Upper lobe of right lung (tissue), 1 donor: ENCODE data around the gene UXS1. TPM values are rescaled to one million over a fixed set of nuclear protein-coding genes. Genes with fewer than 3 reads are reported as not detected.

Source experiments
- ATAC-seq: fragments of 200-7000 bp; cut with Tn5 transposase; one replicate; pipeline ENCODE4 v1.9.1; 2020; ENCODE audit warnings: mild to moderate bottlenecking, moderate library complexity
- DNase-seq: peaks from one replicate; pipeline ENCODE4 v3.0.0-alpha.2; 2020
- H3K27ac ChIP-seq: fragments of 200-600 bp; one replicate; pipeline ENCODE4 v1.8.0; 2022
- H3K27me3 ChIP-seq: fragments of 200-600 bp; one replicate; pipeline ENCODE4 v1.8.0; 2022; ENCODE audit warnings: mild to moderate bottlenecking
- H3K36me3 ChIP-seq: fragments of 200-600 bp; one replicate; pipeline ENCODE4 v1.8.0; 2022
- H3K4me1 ChIP-seq: fragments of 200-600 bp; one replicate; pipeline ENCODE4 v1.8.0; 2022
- H3K4me3 ChIP-seq: fragments of 200-600 bp; one replicate; pipeline ENCODE4 v1.8.0; 2022; ENCODE audit warnings: mild to moderate bottlenecking
- H3K9me3 ChIP-seq: fragments of 200-600 bp; one replicate; pipeline ENCODE4 v1.8.0; 2022
- CTCF ChIP-seq: fragments of 200-600 bp; IDR thresholded peaks from one replicate; pipeline ENCODE4 v1.8.0; 2022; ENCODE audit warnings: antibody characterized with exemption
- intact Hi-C: fragments of 100-400 bp; cut with DNase I; formaldehyde crosslinking; loops from one replicate; pipeline ENCODE4 v1.11.0; 2022
- total RNA-seq: library from RNA; stranded (reverse); fragmentation: NEBNext Ultra II Directional; extraction: Animal tissue kit (Norgen Biotek cat#: 25700); gene quantifications from one replicate; pipeline ENCODE4 v1.2.1, GENCODE V29; 2021
- donor health status: DM: no; HTN: yes; CAD: no; lungs with severe emphysema.

Gene UXS1
- total RNA-seq, 1 donor from 2014 or later = 64.8 TPM

DNA sequence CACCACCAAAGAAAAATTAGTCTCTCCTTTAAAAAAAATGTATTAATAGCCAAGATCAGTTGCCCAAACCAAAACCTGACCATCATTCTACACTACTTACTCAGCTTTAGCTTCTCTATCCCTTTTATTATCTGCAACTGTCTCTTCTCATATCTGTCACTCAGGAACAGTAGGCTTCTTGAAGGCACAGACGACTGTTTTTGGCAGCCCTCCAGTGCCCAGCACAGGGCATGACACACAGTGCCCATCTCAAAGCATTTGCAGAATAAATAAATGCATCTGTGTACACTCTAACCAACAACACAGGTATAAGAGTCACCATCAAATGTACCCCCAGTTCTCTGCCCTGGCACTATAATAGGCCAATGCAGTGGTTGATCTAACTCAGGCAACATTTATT lies 117.2 kb downstream of the UXS1 start:
- DNase-seq = no peak
- H3K4me3 ChIP-seq = no peak overlapping the region
- H3K36me3 ChIP-seq = no peaks in the 10 kb centered on the region
- no peaks in the 10 kb centered on the region for H3K9me3 ChIP-seq
- ATAC-seq = no peak
- no peak for TF ChIP-seq CTCF
- H3K4me1 ChIP-seq = no peaks in the 10 kb centered on the region
- H3K27me3 ChIP-seq = no peaks in the 10 kb centered on the region
- intact Hi-C loops = no loop called here
- no peak overlapping the region for H3K27ac ChIP-seq

GRCh38 chr2:106075048-106075447 lies 119.1 kb downstream of the UXS1 start:
- no peaks in the 10 kb centered on the region for H3K9me3 ChIP-seq
- no peak for TF ChIP-seq CTCF
- H3K27me3 ChIP-seq = no peaks in the 10 kb centered on the region
- no peaks in the 10 kb centered on the region for H3K36me3 ChIP-seq
- no peak for DNase-seq
- H3K27ac ChIP-seq = no peak overlapping the region
- intact Hi-C loops = no loop called here
- no peak for ATAC-seq
- no peak overlapping the region for H3K4me3 ChIP-seq
- H3K4me1 ChIP-seq = no peaks in the 10 kb centered on the region

GRCh38 chr2:106073678-106074406 lies 120.3 kb downstream of the UXS1 start:
- ATAC-seq (no peak), DNase-seq (no peak)
- intact Hi-C loops = no loop called here

GRCh38 chr2:106070181-106070580 lies 123.9 kb downstream of the UXS1 start:
- intact Hi-C loops = no loop called here
- Histone ChIP-seq H3K27ac (no peak overlapping the region), H3K4me3 (no peak overlapping the region), H3K4me1 (peaks cover 2% of the 10 kb centered on the region), H3K36me3 (no peaks in the 10 kb centered on the region), H3K27me3 (peaks cover 10% of the 10 kb centered on the region), H3K9me3 (no peaks in the 10 kb centered on the region)
- TF ChIP-seq CTCF = no peak
- ATAC-seq (no peak), DNase-seq (no peak)

More at GRCh38 chr2:106073678-106074406, 120.3 kb downstream of the UXS1 start:
- no peaks in the 10 kb centered on the region for H3K27me3 ChIP-seq
- H3K36me3 ChIP-seq = no peaks in the 10 kb centered on the region
- no peak overlapping the region for H3K4me3 ChIP-seq
- H3K4me1 ChIP-seq = no peaks in the 10 kb centered on the region
- no peak overlapping the region for H3K27ac ChIP-seq
- TF ChIP-seq CTCF = no peak
- H3K9me3 ChIP-seq = no peaks in the 10 kb centered on the region

DNA sequence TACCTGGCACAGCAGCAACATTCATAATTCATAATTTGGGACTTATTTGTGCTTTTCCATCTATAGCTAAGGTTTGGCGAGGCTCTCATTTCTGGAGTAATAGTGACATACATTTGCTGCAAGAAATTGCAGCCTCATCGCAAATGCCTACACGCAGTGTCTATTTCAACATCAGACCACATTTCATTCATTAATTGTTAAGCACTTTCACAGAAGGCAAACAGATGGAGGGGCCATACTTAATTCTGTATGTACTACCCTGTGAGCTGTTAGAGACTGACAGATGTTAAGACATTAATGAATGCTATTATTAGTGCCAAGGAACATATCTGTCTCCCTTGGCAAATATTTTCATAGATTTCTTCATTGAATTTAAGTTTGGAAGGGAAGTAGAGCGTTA lies 125.7 kb downstream of the UXS1 start:
- H3K36me3 ChIP-seq = no peaks in the 10 kb centered on the region
- peaks cover 3% of the 10 kb centered on the region for H3K4me1 ChIP-seq
- DNase-seq (no peak), ATAC-seq (no peak)
- TF ChIP-seq CTCF = no peak
- intact Hi-C loops = no loop called here
- no peak overlapping the region for H3K27ac ChIP-seq
- H3K4me3 ChIP-seq = no peak overlapping the region
- H3K9me3 ChIP-seq = no peaks in the 10 kb centered on the region
- peaks cover 11% of the 10 kb centered on the region for H3K27me3 ChIP-seq
